ENCODE data around the gene CHD6. TPM values are rescaled to one million over a fixed set of nuclear protein-coding genes. Genes with fewer than 3 reads are reported as not detected.
A peak's percentile ranks its signal among the peaks of the same experiment; 100 is the strongest.

The CHD6 gene
- total and polyA plus RNA-seq, 2 donors = 11.8 to 45.7 TPM

- H3K27me3 ChIP-seq (ENCODE audit: control insufficient read depth in 2 of 2, insufficient read depth in 1 of 2, low read length in 1 of 2) = no peaks in the 10 kb centered on the region
- H3K4me3 ChIP-seq (ENCODE audit: low read length in 2 of 2) = no peak overlapping the region
- peaks cover 0 to 5% of the 10 kb centered on the region in 2 donors for H3K9me3 ChIP-seq (ENCODE audit: control insufficient read depth in 2 of 2, insufficient read depth in 1 of 2, low read length in 1 of 2)
- H3K4me1 ChIP-seq (ENCODE audit: control insufficient read depth in 2 of 2, insufficient read depth in 2 of 2, low read length in 2 of 2) = no peaks in the 10 kb centered on the region
- H3K27ac ChIP-seq (ENCODE audit: low read depth in 1 of 2, low read length in 1 of 2) = no peak overlapping the region
- DNase-seq (ENCODE audit: low read depth in 6 of 9, low spot score in 9 of 9) = no peak
- peaks cover 0 to 18% of the 10 kb centered on the region in 2 donors for H3K36me3 ChIP-seq (ENCODE audit: control insufficient read depth in 2 of 2, insufficient read depth in 2 of 2, low read length in 1 of 2)
- 96% methylated on average over 2 of the region's 2 CpGs for WGBS
Observed at GRCh38 chr20:41533537-41534136, 84.5 kb downstream of the CHD6 start.

- peaks cover 0 to 3% of the 10 kb centered on the region in 2 donors for H3K9me3 ChIP-seq (ENCODE audit: control insufficient read depth in 2 of 2, insufficient read depth in 1 of 2, low read length in 1 of 2)
- no peak for DNase-seq (ENCODE audit: low read depth in 6 of 9, low spot score in 9 of 9)
- H3K4me1 ChIP-seq (ENCODE audit: control insufficient read depth in 2 of 2, insufficient read depth in 2 of 2, low read length in 2 of 2) = no peaks in the 10 kb centered on the region
- no peak overlapping the region for H3K4me3 ChIP-seq (ENCODE audit: low read length in 2 of 2)
- no peaks in the 10 kb centered on the region for H3K27me3 ChIP-seq (ENCODE audit: control insufficient read depth in 2 of 2, insufficient read depth in 1 of 2, low read length in 1 of 2)
- 97% methylated on average over 11 of the region's 11 CpGs for WGBS
- H3K36me3 ChIP-seq (ENCODE audit: control insufficient read depth in 2 of 2, insufficient read depth in 2 of 2, low read length in 1 of 2) = peaks cover 0 to 17% of the 10 kb centered on the region in 2 donors
- no peak overlapping the region for H3K27ac ChIP-seq (ENCODE audit: low read depth in 1 of 2, low read length in 1 of 2)
Observed at GRCh38 chr20:41532935-41533334, 85.2 kb downstream of the CHD6 start.

- WGBS = 95% methylated on average over 3 of the region's 3 CpGs
- H3K4me1 ChIP-seq (ENCODE audit: control insufficient read depth in 2 of 2, insufficient read depth in 2 of 2, low read length in 2 of 2) = no peaks in the 10 kb centered on the region
- H3K27me3 ChIP-seq (ENCODE audit: control insufficient read depth in 2 of 2, insufficient read depth in 1 of 2, low read length in 1 of 2) = no peaks in the 10 kb centered on the region
- H3K9me3 ChIP-seq (ENCODE audit: control insufficient read depth in 2 of 2, insufficient read depth in 1 of 2, low read length in 1 of 2) = no peaks in the 10 kb centered on the region
- no peak for DNase-seq (ENCODE audit: low read depth in 6 of 9, low spot score in 9 of 9)
- no peak overlapping the region for H3K4me3 ChIP-seq (ENCODE audit: low read length in 2 of 2)
- H3K27ac ChIP-seq (ENCODE audit: low read depth in 1 of 2, low read length in 1 of 2) = no peak overlapping the region
- H3K36me3 ChIP-seq (ENCODE audit: control insufficient read depth in 2 of 2, insufficient read depth in 2 of 2, low read length in 1 of 2) = peaks cover 0 to 17% of the 10 kb centered on the region in 2 donors
Observed at GRCh38 chr20:41531518-41532275, 86.5 kb downstream of the CHD6 start.

- H3K27me3 ChIP-seq (ENCODE audit: control insufficient read depth in 2 of 2, insufficient read depth in 1 of 2, low read length in 1 of 2) = no peaks in the 10 kb centered on the region
- WGBS = 99% methylated on average over 1 of the region's 1 CpG
- DNase-seq (ENCODE audit: low read depth in 6 of 9, low spot score in 9 of 9) = no peak
- no peak overlapping the region for H3K4me3 ChIP-seq (ENCODE audit: low read length in 2 of 2)
- H3K27ac ChIP-seq (ENCODE audit: low read depth in 1 of 2, low read length in 1 of 2) = no peak overlapping the region
- no peaks in the 10 kb centered on the region for H3K4me1 ChIP-seq (ENCODE audit: control insufficient read depth in 2 of 2, insufficient read depth in 2 of 2, low read length in 2 of 2)
- H3K36me3 ChIP-seq (ENCODE audit: control insufficient read depth in 2 of 2, insufficient read depth in 2 of 2, low read length in 1 of 2) = peaks cover 0 to 17% of the 10 kb centered on the region in 2 donors
- H3K9me3 ChIP-seq (ENCODE audit: control insufficient read depth in 2 of 2, insufficient read depth in 1 of 2, low read length in 1 of 2) = no peaks in the 10 kb centered on the region
Observed at GRCh38 chr20:41530923-41531322, 87.3 kb downstream of the CHD6 start.

GRCh38 chr20:41526327-41526726, 91.8 kb downstream of the CHD6 start:
- H3K27me3 ChIP-seq (ENCODE audit: control insufficient read depth in 2 of 2, insufficient read depth in 1 of 2, low read length in 1 of 2) = no peaks in the 10 kb centered on the region
- DNase-seq (ENCODE audit: low read depth in 6 of 9, low spot score in 9 of 9) = no peak
- H3K4me1 ChIP-seq (ENCODE audit: control insufficient read depth in 2 of 2, insufficient read depth in 2 of 2, low read length in 2 of 2) = no peaks in the 10 kb centered on the region
- H3K4me3 ChIP-seq (ENCODE audit: low read length in 2 of 2) = no peak overlapping the region
- H3K9me3 ChIP-seq (ENCODE audit: control insufficient read depth in 2 of 2, insufficient read depth in 1 of 2, low read length in 1 of 2) = no peaks in the 10 kb centered on the region
- peaks cover 0 to 6% of the 10 kb centered on the region in 2 donors for H3K36me3 ChIP-seq (ENCODE audit: control insufficient read depth in 2 of 2, insufficient read depth in 2 of 2, low read length in 1 of 2)
- 90% methylated on average over 3 of the region's 3 CpGs for WGBS
- H3K27ac ChIP-seq (ENCODE audit: low read depth in 1 of 2, low read length in 1 of 2) = no peak overlapping the region

GRCh38 chr20:41524980-41525613, 93.1 kb downstream of the CHD6 start:
- no peaks in the 10 kb centered on the region for H3K4me1 ChIP-seq (ENCODE audit: control insufficient read depth in 2 of 2, insufficient read depth in 2 of 2, low read length in 2 of 2)
- H3K36me3 ChIP-seq (ENCODE audit: control insufficient read depth in 2 of 2, insufficient read depth in 2 of 2, low read length in 1 of 2) = peaks cover 0 to 6% of the 10 kb centered on the region in 2 donors
- peak overlapping the region in 1 of 2 donors; percentile 20 for H3K27ac ChIP-seq (ENCODE audit: low read depth in 1 of 2, low read length in 1 of 2)
- no peaks in the 10 kb centered on the region for H3K27me3 ChIP-seq (ENCODE audit: control insufficient read depth in 2 of 2, insufficient read depth in 1 of 2, low read length in 1 of 2)
- DNase-seq (ENCODE audit: low read depth in 6 of 9, low spot score in 9 of 9) = no peak
- no peaks in the 10 kb centered on the region for H3K9me3 ChIP-seq (ENCODE audit: control insufficient read depth in 2 of 2, insufficient read depth in 1 of 2, low read length in 1 of 2)
- WGBS = 84% methylated on average over 6 of the region's 6 CpGs
- H3K4me3 ChIP-seq (ENCODE audit: low read length in 2 of 2) = no peak overlapping the region

- Histone ChIP-seq H3K4me1 (ENCODE audit: control insufficient read depth in 2 of 2, insufficient read depth in 2 of 2, low read length in 2 of 2) (no peaks in the 10 kb centered on the region), H3K4me3 (ENCODE audit: low read length in 2 of 2) (no peak overlapping the region), H3K36me3 (ENCODE audit: control insufficient read depth in 2 of 2, insufficient read depth in 2 of 2, low read length in 1 of 2) (peaks cover 0 to 2% of the 10 kb centered on the region in 2 donors), H3K27ac (ENCODE audit: low read depth in 1 of 2, low read length in 1 of 2) (no peak overlapping the region), H3K9me3 (ENCODE audit: control insufficient read depth in 2 of 2, insufficient read depth in 1 of 2, low read length in 1 of 2) (no peaks in the 10 kb centered on the region), H3K27me3 (ENCODE audit: control insufficient read depth in 2 of 2, insufficient read depth in 1 of 2, low read length in 1 of 2) (no peaks in the 10 kb centered on the region)
- no peak for DNase-seq (ENCODE audit: low read depth in 6 of 9, low spot score in 9 of 9)
- 99% methylated on average over 5 of the region's 5 CpGs for WGBS
Observed at GRCh38 chr20:41523857-41524256, 94.3 kb downstream of the CHD6 start.

GRCh38 chr20:41513829-41514228, 104.3 kb downstream of the CHD6 start:
- no peaks in the 10 kb centered on the region for H3K27me3 ChIP-seq (ENCODE audit: control insufficient read depth in 2 of 2, insufficient read depth in 1 of 2, low read length in 1 of 2)
- H3K4me3 ChIP-seq (ENCODE audit: low read length in 2 of 2) = no peak overlapping the region
- H3K9me3 ChIP-seq (ENCODE audit: control insufficient read depth in 2 of 2, insufficient read depth in 1 of 2, low read length in 1 of 2) = no peaks in the 10 kb centered on the region
- no peak for DNase-seq (ENCODE audit: low read depth in 6 of 9, low spot score in 9 of 9)
- no peaks in the 10 kb centered on the region for H3K4me1 ChIP-seq (ENCODE audit: control insufficient read depth in 2 of 2, insufficient read depth in 2 of 2, low read length in 2 of 2)
- peaks cover 31% of the 10 kb centered on the region in 2 donors for H3K36me3 ChIP-seq (ENCODE audit: control insufficient read depth in 2 of 2, insufficient read depth in 2 of 2, low read length in 1 of 2)
- H3K27ac ChIP-seq (ENCODE audit: low read depth in 1 of 2, low read length in 1 of 2) = no peak overlapping the region
- 98% methylated on average over 2 of the region's 2 CpGs for WGBS

- Histone ChIP-seq H3K36me3 (ENCODE audit: control insufficient read depth in 2 of 2, insufficient read depth in 2 of 2, low read length in 1 of 2) (peaks cover 31 to 34% of the 10 kb centered on the region in 2 donors), H3K27me3 (ENCODE audit: control insufficient read depth in 2 of 2, insufficient read depth in 1 of 2, low read length in 1 of 2) (no peaks in the 10 kb centered on the region), H3K9me3 (ENCODE audit: control insufficient read depth in 2 of 2, insufficient read depth in 1 of 2, low read length in 1 of 2) (no peaks in the 10 kb centered on the region), H3K4me3 (ENCODE audit: low read length in 2 of 2) (no peak overlapping the region), H3K4me1 (ENCODE audit: control insufficient read depth in 2 of 2, insufficient read depth in 2 of 2, low read length in 2 of 2) (no peaks in the 10 kb centered on the region), H3K27ac (ENCODE audit: low read depth in 1 of 2, low read length in 1 of 2) (no peak overlapping the region)
- WGBS = 92% methylated on average over 11 of the region's 11 CpGs
- no peak for DNase-seq (ENCODE audit: low read depth in 6 of 9, low spot score in 9 of 9)
Observed at GRCh38 chr20:41512624-41513023, 105.6 kb downstream of the CHD6 start.
